H1 (cell line): Measurements from ENCODE around the gene ZBTB25.

Experiments used
- JUN ChIP-seq: IDR thresholded peaks from 2 replicates; pipeline ENCODE4 v1.6.1; 2011; ENCODE audit warnings: low read depth, mild to moderate bottlenecking, improper control_type of control experiment, low read length
- POLR2A ChIP-seq, 2 experiments: IDR thresholded peaks; 1 replicate in 1 of 2; 2 replicates in 1 of 2; pipeline ENCODE4 v1.6.1; 2011; ENCODE audit warnings: low read depth in 2 of 2, low read length in 2 of 2, mild to moderate bottlenecking in 2 of 2; ENCODE audit errors: control extremely low read depth in 1 of 2
- RFX5 ChIP-seq: IDR thresholded peaks from 2 replicates; pipeline ENCODE4 v1.6.1; 2011; ENCODE audit warnings: low read depth, low read length, improper control_type of control experiment, borderline replicate concordance
- TCF12 ChIP-seq: IDR thresholded peaks from 2 replicates; pipeline ENCODE4 v1.6.1; 2011; ENCODE audit warnings: low read depth, mild to moderate bottlenecking, low read length
- TF ChIP-seq, protein P1 (sequence below): IDR thresholded peaks from 2 replicates; pipeline ENCODE4 v1.6.1; 2012; ENCODE audit warnings: low read length, inconsistent platforms
- TF ChIP-seq, protein P2 (sequence below), 3 experiments: IDR thresholded peaks; 1 replicate in 2 of 3; 2 replicates in 1 of 3; pipeline versions ENCODE4 v1.5.1 to v1.6.1; 2011; ENCODE audit warnings: low read length in 3 of 3, mild to moderate bottlenecking in 3 of 3, inconsistent platforms in 2 of 3, low read depth in 1 of 3, moderate library complexity in 1 of 3; ENCODE audit not compliant: insufficient read depth in 1 of 3; ENCODE audit errors: control extremely low read depth in 1 of 3

DNA sequence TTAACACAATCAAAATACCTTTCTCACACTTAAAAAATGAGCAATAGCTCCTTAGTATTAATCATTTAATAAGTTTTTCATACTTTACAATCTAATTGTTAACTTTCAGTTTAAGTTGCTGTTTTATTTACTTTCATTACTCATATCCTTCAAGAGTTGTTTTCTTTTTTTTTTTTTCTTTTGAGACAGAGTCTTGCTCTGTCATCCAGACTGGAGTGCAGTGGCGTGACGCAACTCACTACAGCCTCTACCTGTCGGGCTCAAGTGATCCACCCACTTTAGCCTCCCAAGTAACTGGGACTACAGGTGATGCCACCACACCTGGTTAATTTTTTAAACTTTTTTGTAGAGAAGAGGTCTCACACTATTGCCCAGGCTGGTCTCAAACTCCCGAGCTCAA is 17.1 kb upstream of the ZBTB25 start:
- TF ChIP-seq, protein P1, sequence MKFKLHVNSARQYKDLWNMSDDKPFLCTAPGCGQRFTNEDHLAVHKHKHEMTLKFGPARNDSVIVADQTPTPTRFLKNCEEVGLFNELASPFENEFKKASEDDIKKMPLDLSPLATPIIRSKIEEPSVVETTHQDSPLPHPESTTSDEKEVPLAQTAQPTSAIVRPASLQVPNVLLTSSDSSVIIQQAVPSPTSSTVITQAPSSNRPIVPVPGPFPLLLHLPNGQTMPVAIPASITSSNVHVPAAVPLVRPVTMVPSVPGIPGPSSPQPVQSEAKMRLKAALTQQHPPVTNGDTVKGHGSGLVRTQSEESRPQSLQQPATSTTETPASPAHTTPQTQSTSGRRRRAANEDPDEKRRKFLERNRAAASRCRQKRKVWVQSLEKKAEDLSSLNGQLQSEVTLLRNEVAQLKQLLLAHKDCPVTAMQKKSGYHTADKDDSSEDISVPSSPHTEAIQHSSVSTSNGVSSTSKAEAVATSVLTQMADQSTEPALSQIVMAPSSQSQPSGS, result no peak
- TF ChIP-seq, protein P2, sequence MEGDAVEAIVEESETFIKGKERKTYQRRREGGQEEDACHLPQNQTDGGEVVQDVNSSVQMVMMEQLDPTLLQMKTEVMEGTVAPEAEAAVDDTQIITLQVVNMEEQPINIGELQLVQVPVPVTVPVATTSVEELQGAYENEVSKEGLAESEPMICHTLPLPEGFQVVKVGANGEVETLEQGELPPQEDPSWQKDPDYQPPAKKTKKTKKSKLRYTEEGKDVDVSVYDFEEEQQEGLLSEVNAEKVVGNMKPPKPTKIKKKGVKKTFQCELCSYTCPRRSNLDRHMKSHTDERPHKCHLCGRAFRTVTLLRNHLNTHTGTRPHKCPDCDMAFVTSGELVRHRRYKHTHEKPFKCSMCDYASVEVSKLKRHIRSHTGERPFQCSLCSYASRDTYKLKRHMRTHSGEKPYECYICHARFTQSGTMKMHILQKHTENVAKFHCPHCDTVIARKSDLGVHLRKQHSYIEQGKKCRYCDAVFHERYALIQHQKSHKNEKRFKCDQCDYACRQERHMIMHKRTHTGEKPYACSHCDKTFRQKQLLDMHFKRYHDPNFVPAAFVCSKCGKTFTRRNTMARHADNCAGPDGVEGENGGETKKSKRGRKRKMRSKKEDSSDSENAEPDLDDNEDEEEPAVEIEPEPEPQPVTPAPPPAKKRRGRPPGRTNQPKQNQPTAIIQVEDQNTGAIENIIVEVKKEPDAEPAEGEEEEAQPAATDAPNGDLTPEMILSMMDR (IDR thresholded peaks at IDR 0.05; ENCODE audit: control extremely low read depth in 1 of 3, insufficient read depth in 1 of 3, low read depth in 1 of 3, low read length in 3 of 3), result no peak
- TF ChIP-seq POLR2A (IDR thresholded peaks at IDR 0.05; ENCODE audit: control extremely low read depth in 1 of 2, low read depth in 2 of 2, low read length in 2 of 2) (no peak), RFX5 (no peak), TCF12 (no peak), JUN (no peak)
